HepG2 (cell line): ENCODE measurements around the gene KANTR. TPM values are rescaled to one million over a fixed set of nuclear protein-coding genes. Genes with fewer than 3 reads are reported as not detected.

Experiments
- AKAP8 ChIP-seq: sonication (generic); formaldehyde crosslinking; IDR thresholded peaks from 2 replicates; pipeline ENCODE4 v1.5.1; 2020; ENCODE audit warnings: mild to moderate bottlenecking, missing genetic modification reagents
- BATF2 ChIP-seq: sonication (generic); formaldehyde crosslinking; IDR thresholded peaks from 2 replicates; pipeline ENCODE4 v1.8.0; 2022; ENCODE audit warnings: mild to moderate bottlenecking, missing genetic modification reagents, moderate library complexity
- CHCHD3 ChIP-seq: sonication (generic); formaldehyde crosslinking; IDR thresholded peaks from 2 replicates; pipeline ENCODE4 v1.8.0; 2022; ENCODE audit warnings: mild to moderate bottlenecking, missing genetic modification reagents, moderate library complexity
- HMG20B ChIP-seq: conservative IDR thresholded peaks from 2 replicates; pipeline ENCODE4 v1.6.1; 2016; ENCODE audit warnings: missing genetic modification reagents, missing compliant biosample characterization
- KDM5B ChIP-seq: sonication (generic); formaldehyde crosslinking; IDR thresholded peaks from 2 replicates; pipeline ENCODE4 v1.4.0; 2020; ENCODE audit warnings: missing genetic modification reagents, mild to moderate bottlenecking, borderline replicate concordance
- MIER2 ChIP-seq: IDR thresholded peaks from 2 replicates; pipeline ENCODE4 v1.6.1; 2016; ENCODE audit warnings: missing biosample characterization, missing genetic modification reagents
- NFRKB ChIP-seq: fragments of 450-650 bp; IDR thresholded peaks from 2 replicates; pipeline ENCODE4 v1.6.1; 2017
- NFYC ChIP-seq: IDR thresholded peaks from 2 replicates; pipeline ENCODE4 v1.6.1; 2016; ENCODE audit warnings: missing genetic modification reagents, missing compliant biosample characterization
- SIX1 ChIP-seq: sonication (generic); formaldehyde crosslinking; IDR thresholded peaks from 2 replicates; pipeline ENCODE4 v1.4.0; 2020; ENCODE audit warnings: missing genetic modification reagents, borderline replicate concordance
- THYN1 ChIP-seq: sonication (generic); formaldehyde crosslinking; IDR thresholded peaks from 2 replicates; pipeline ENCODE4 v1.8.1; 2023; ENCODE audit warnings: low read depth, mild to moderate bottlenecking, moderate library complexity, missing genetic modification reagents, borderline replicate concordance
- ZBTB2 ChIP-seq: sonication (generic); formaldehyde crosslinking; IDR thresholded peaks from 2 replicates; pipeline ENCODE4 v1.8.0; 2022; ENCODE audit warnings: low read depth, missing genetic modification reagents
- ZBTB40 ChIP-seq, 2 experiments: fragments of 450-650 bp in 1 of 2; sonication (generic) in 1 of 2; formaldehyde crosslinking in 1 of 2; IDR thresholded peaks; 2 replicates each; pipeline versions ENCODE4 v1.6.1 to v1.8.0; 2016 to 2022; ENCODE audit warnings: antibody characterized with exemption in 1 of 2, mild to moderate bottlenecking in 1 of 2, missing genetic modification reagents in 1 of 2
- ZNF101 ChIP-seq: sonication (generic); formaldehyde crosslinking; IDR thresholded peaks from 2 replicates; pipeline ENCODE4 v1.4.0; 2020; ENCODE audit warnings: mild to moderate bottlenecking, low read depth, missing genetic modification reagents, borderline replicate concordance
- ZNF335 ChIP-seq: sonication (generic); formaldehyde crosslinking; IDR thresholded peaks from 2 replicates; pipeline ENCODE4 v1.4.0; 2020; ENCODE audit warnings: missing genetic modification reagents
- ZNF790 ChIP-seq: sonication (generic); formaldehyde crosslinking; IDR thresholded peaks from 2 replicates; pipeline ENCODE4 v1.8.0; 2022; ENCODE audit warnings: missing genetic modification reagents, mild to moderate bottlenecking, borderline replicate concordance
- polyA plus RNA-seq, 8 experiments: library from polyadenylated mRNA; depleted of rRNA in 3 of 8; stranded (reverse) in 7 of 8; unstranded in 1 of 8; fragments of >200 nt; fragmentation: Illumina TruSeq in 4 of 8; extraction: Trizol in 4 of 8; gene quantifications; 2 replicates each; pipeline versions ENCODE4 v1.2.1 to v1.2.3, GENCODE V29; 2011 to 2016; ENCODE audit warnings: low read depth in 4 of 8, missing spikeins in 1 of 8, mixed read lengths in 1 of 8; ENCODE audit not compliant: insufficient read depth in 1 of 8
- total RNA-seq, 5 experiments: library from RNA; depleted of rRNA; stranded (reverse); fragments of >200 nt; fragmentation: Illumina TruSeq; extraction: Trizol; gene quantifications; 2 replicates each; pipeline ENCODE4 v1.2.3, GENCODE V29; 2016; ENCODE audit warnings: low read depth in 1 of 5
- TF ChIP-seq, protein P1 (sequence below): sonication (generic); formaldehyde crosslinking; IDR thresholded peaks from 2 replicates; pipeline ENCODE4 v1.5.0; 2020; ENCODE audit warnings: mild to moderate bottlenecking, missing genetic modification reagents

KANTR gene
- total and polyA plus RNA-seq, 2 of the 13 experiments (the other 11 are each of a cell fraction or from before 2014, with no cell fraction given), result 4.4 to 9.0 TPM

GRCh38 chrX:53081925-53082772 lies 11.8 kb upstream of the KANTR start, which contains the start of gene TSPYL2 (continued):
- TF ChIP-seq MIER2 (CRISPR knock-in tag) (no peak), ZBTB2 (CRISPR knock-in tag) (no peak), ZNF335 (no peak), NFYC (peak; percentile 88), ZNF101 (CRISPR knock-in tag) (no peak), AKAP8 (CRISPR knock-in tag) (no peak), BATF2 (CRISPR knock-in tag) (no peak), NFRKB (no peak), ZBTB40 (IDR thresholded peaks at IDR 0.05) (no peak), ZBTB40 (CRISPR knock-in tag; IDR thresholded peaks at IDR 0.05) (no peak; the same call in 1 of the 2 replicates), HMG20B (CRISPR knock-in tag) (no peak), CHCHD3 (no peak), KDM5B (CRISPR knock-in tag) (peak; percentile 79; the same call in 1 of the 2 replicates), THYN1 (no peak), ZNF790 (CRISPR knock-in tag) (no peak), SIX1 (no peak)
- TF ChIP-seq, protein P1, sequence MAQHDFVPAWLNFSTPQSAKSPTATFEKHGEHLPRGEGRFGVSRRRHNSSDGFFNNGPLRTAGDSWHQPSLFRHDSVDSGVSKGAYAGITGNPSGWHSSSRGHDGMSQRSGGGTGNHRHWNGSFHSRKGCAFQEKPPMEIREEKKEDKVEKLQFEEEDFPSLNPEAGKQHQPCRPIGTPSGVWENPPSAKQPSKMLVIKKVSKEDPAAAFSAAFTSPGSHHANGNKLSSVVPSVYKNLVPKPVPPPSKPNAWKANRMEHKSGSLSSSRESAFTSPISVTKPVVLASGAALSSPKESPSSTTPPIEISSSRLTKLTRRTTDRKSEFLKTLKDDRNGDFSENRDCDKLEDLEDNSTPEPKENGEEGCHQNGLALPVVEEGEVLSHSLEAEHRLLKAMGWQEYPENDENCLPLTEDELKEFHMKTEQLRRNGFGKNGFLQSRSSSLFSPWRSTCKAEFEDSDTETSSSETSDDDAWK, result no peak
